Measurements from ENCODE around the gene DTX4. TPM values are rescaled to one million over a fixed set of nuclear protein-coding genes. Genes with fewer than 3 reads are reported as not detected.

The DTX4 gene
- total RNA-seq, 1 experiment from 2014 or later: 4.9 TPM

GRCh38 chr11:59219836-59220235 lies 47.9 kb downstream of the DTX4 start:
- Histone ChIP-seq H3K79me2 (ENCODE audit: low read length) (no peaks in the 10 kb centered on the region), H3K9ac (ENCODE audit: low read length) (no peak overlapping the region), H3K4me1 (ENCODE audit: insufficient read depth, low read length) (peaks cover 43% of the 10 kb centered on the region), H2AFZ (ENCODE audit: low read length) (no peak overlapping the region), H3K4me2 (ENCODE audit: low read length) (no peak overlapping the region), H4K20me1 (ENCODE audit: low read length) (no peaks in the 10 kb centered on the region), H3K4me3 (ENCODE audit: low read length) (no peak overlapping the region), H3K9me3 (ENCODE audit: low read length) (no peaks in the 10 kb centered on the region), H3K27me3 (ENCODE audit: low read length) (no peaks in the 10 kb centered on the region), H3K36me3 (ENCODE audit: low read depth, low read length) (no peaks in the 10 kb centered on the region), H3F3A (ENCODE audit: low read length, unreplicated experiment) (no peaks in the 10 kb centered on the region), H3K9me2 (replicated peaks; ENCODE audit: low read length) (no peaks in the 10 kb centered on the region), H3K27ac (ENCODE audit: low read length) (no peak overlapping the region)
- no TSS peak for BruUV-seq (replicated peaks)
- ATAC-seq (no peak), DNase-seq (no peak)
- ChIA-PET CTCF (interaction anchor here (0.6 kb wide), 1 partner anchor 1265 kb away, joined by 5 read pairs; no protein-coding TSS in a partner anchor), POLR2A (ENCODE audit: unreplicated experiment) (no interaction called here)
- no peak for TF ChIP-seq EZH2 (IDR thresholded peaks at IDR 0.05; ENCODE audit: low read length, unreplicated experiment)
- no peak for TF ChIP-seq EZH2phosphoT487 (IDR thresholded peaks at IDR 0.05; ENCODE audit: borderline replicate concordance, low read length)
- TF ChIP-seq, protein P1, sequence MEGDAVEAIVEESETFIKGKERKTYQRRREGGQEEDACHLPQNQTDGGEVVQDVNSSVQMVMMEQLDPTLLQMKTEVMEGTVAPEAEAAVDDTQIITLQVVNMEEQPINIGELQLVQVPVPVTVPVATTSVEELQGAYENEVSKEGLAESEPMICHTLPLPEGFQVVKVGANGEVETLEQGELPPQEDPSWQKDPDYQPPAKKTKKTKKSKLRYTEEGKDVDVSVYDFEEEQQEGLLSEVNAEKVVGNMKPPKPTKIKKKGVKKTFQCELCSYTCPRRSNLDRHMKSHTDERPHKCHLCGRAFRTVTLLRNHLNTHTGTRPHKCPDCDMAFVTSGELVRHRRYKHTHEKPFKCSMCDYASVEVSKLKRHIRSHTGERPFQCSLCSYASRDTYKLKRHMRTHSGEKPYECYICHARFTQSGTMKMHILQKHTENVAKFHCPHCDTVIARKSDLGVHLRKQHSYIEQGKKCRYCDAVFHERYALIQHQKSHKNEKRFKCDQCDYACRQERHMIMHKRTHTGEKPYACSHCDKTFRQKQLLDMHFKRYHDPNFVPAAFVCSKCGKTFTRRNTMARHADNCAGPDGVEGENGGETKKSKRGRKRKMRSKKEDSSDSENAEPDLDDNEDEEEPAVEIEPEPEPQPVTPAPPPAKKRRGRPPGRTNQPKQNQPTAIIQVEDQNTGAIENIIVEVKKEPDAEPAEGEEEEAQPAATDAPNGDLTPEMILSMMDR (conservative IDR thresholded peaks at IDR 0.05; ENCODE audit: low read depth, low read length): no peak
- intact Hi-C loops (cut with micrococcal nuclease): no loop called here

GRCh38 chr11:59221441-59221840 lies 49.5 kb downstream of the DTX4 start:
- H2AFZ ChIP-seq (ENCODE audit: low read length): no peak overlapping the region

GRCh38 chr11:59222464-59223060 lies 50.6 kb downstream of the DTX4 start:
- H4K20me1 ChIP-seq (ENCODE audit: low read length): no peaks in the 10 kb centered on the region
- ATAC-seq (no peak), DNase-seq (no peak)
- H3K9ac ChIP-seq (ENCODE audit: low read length): no peak overlapping the region
- ChIA-PET POLR2A (ENCODE audit: unreplicated experiment) (no interaction called here), CTCF (no interaction called here)
- intact Hi-C loops (cut with micrococcal nuclease): no loop called here
- H3F3A ChIP-seq (ENCODE audit: low read length, unreplicated experiment): no peaks in the 10 kb centered on the region
- peak overlapping the region; percentile 33; the same call in 1 of the 2 replicates for H3K4me2 ChIP-seq (ENCODE audit: low read length)
- no peaks in the 10 kb centered on the region for H3K36me3 ChIP-seq (ENCODE audit: low read depth, low read length)
- peaks cover 32% of the 10 kb centered on the region for H3K4me1 ChIP-seq (ENCODE audit: insufficient read depth, low read length)
- H3K79me2 ChIP-seq (ENCODE audit: low read length): no peaks in the 10 kb centered on the region
- no peaks in the 10 kb centered on the region for H3K9me2 ChIP-seq (replicated peaks; ENCODE audit: low read length)
- H3K4me3 ChIP-seq (ENCODE audit: low read length): no peak overlapping the region
- TF ChIP-seq EZH2phosphoT487 (IDR thresholded peaks at IDR 0.05; ENCODE audit: borderline replicate concordance, low read length): no peak
- no peak for TF ChIP-seq EZH2 (IDR thresholded peaks at IDR 0.05; ENCODE audit: low read length, unreplicated experiment)
- TF ChIP-seq, protein P1 (conservative IDR thresholded peaks at IDR 0.05; ENCODE audit: low read depth, low read length): no peak
- no peaks in the 10 kb centered on the region for H3K27me3 ChIP-seq (ENCODE audit: low read length)
- H3K27ac ChIP-seq (ENCODE audit: low read length): no peak overlapping the region
- H2AFZ ChIP-seq (ENCODE audit: low read length): no peak overlapping the region
- BruUV-seq (replicated peaks): no TSS peak
- no peaks in the 10 kb centered on the region for H3K9me3 ChIP-seq (ENCODE audit: low read length)

More at GRCh38 chr11:59221441-59221840, 49.5 kb downstream of the DTX4 start:
- Histone ChIP-seq H4K20me1 (ENCODE audit: low read length) (no peaks in the 10 kb centered on the region), H3K9me3 (ENCODE audit: low read length) (no peaks in the 10 kb centered on the region), H3K79me2 (ENCODE audit: low read length) (no peaks in the 10 kb centered on the region), H3K27me3 (ENCODE audit: low read length) (no peaks in the 10 kb centered on the region), H3K9me2 (replicated peaks; ENCODE audit: low read length) (no peaks in the 10 kb centered on the region), H3K36me3 (ENCODE audit: low read depth, low read length) (no peaks in the 10 kb centered on the region), H3K9ac (ENCODE audit: low read length) (no peak overlapping the region), H3K4me3 (ENCODE audit: low read length) (no peak overlapping the region), H3K4me2 (ENCODE audit: low read length) (peak overlapping the region; percentile 33), H3K4me1 (ENCODE audit: insufficient read depth, low read length) (peaks cover 43% of the 10 kb centered on the region), H3K27ac (ENCODE audit: low read length) (0 out of 2 replicates have a peak overlapping the region, but pooled peaks have one; percentile 5), H3F3A (ENCODE audit: low read length, unreplicated experiment) (no peaks in the 10 kb centered on the region)
- ChIA-PET CTCF (no interaction called here), POLR2A (ENCODE audit: unreplicated experiment) (no interaction called here)
- BruUV-seq (replicated peaks): no TSS peak
- peak; percentile 91 for DNase-seq
- ATAC-seq: peak; percentile 71
- TF ChIP-seq EZH2 (IDR thresholded peaks at IDR 0.05; ENCODE audit: low read length, unreplicated experiment) (no peak), EZH2phosphoT487 (IDR thresholded peaks at IDR 0.05; ENCODE audit: borderline replicate concordance, low read length) (no peak)
- TF ChIP-seq, protein P1 (conservative IDR thresholded peaks at IDR 0.05; ENCODE audit: low read depth, low read length): no peak
- intact Hi-C loops (cut with micrococcal nuclease): no loop called here
